Measurements from ENCODE around the gene ZCCHC24.
"Not testable (repeated sequence)": the region's sequence is repeated elsewhere in the genome, so short reads cannot be mapped to it uniquely, and the experiment has no call there.

ZCCHC24 gene

DNA sequence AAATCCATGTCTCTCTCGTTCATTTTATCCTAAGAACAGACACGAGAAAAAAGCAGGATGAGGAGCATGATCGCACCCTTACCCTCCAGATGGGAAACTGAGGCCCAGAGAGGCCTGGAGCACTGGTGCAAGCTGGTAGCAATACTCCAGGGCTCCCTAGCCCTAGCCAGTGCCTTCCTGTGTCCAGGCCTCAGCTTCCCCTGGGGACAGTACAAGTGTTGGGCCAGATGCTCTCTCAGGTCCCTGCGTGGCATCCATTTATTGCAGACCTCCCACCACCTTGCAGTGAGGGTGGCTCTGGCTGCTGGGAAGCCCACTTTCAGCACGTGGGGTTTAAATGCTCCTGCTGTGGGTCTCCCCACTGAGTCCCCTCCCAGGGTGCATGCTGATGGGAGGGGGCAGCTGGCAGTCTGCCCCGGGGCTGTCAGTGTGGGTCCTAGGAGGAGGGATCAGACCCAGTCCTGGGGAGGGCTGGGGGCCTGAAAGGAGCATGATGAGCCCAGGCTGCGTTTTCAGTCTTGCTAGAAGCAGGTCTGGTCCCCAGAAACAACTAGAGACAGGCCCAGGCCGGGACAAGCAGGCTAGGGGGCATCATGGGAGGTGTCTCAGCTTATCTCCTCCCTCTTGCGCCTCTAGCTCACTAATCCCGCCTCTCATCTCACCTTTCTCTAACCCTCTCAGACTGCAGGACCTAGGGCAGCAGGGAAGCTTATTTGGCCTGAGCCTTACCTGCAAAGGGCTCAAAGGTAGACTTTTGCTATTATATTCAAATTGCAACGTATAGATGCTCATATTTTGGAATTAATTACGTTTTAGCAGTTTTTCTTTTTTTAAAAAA, 98.8 kb downstream of the ZCCHC24 start:
- no peak for DNase-seq (ENCODE audit: low read depth in 2 of 2)

GRCh38 chr10:79346012-79346340, 99.4 kb downstream of the ZCCHC24 start:
- DNase-seq (ENCODE audit: low read depth in 2 of 2) = no peak

DNA sequence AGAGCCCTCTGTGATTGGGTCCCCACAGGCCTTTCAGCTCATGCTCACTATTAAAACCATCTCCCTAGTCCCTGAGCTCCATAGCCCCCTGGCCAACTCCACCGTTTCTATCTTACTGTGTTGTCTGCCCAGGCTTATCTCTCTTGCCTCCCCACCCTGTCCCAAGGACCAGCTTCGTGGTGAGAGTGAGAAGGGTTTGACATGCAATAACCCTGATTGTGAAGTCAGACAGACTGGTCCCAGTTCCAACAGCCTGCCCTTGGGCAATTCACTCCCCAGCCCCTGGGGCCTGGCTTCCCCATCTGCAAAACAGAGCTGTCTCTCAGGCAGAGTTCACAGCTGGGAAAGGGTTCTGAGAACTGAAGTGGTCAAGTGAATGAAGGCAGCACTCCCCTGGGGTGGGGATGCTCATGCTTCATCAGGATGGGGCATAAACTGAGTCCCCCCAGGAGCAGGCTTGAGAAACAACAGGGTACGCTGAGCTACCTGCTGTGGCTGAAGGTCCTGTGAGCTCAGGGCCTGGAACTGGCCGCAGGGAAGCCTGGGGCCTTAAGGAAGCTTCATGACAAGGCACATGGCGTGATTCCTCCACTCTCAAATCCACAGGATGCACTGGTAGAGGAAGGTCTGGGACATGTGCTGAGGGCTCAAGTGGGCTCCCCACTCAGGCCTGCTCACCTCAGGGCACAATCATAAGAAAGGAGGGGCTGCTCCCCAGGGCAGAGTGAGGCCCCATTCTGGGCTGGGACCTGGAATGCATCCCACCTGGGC, 100.0 kb downstream of the ZCCHC24 start:
- DNase-seq (ENCODE audit: low read depth in 2 of 2) = no peak

GRCh38 chr10:79344502-79345195, 100.8 kb downstream of the ZCCHC24 start:
- DNase-seq (ENCODE audit: low read depth in 2 of 2) = no peak

DNA sequence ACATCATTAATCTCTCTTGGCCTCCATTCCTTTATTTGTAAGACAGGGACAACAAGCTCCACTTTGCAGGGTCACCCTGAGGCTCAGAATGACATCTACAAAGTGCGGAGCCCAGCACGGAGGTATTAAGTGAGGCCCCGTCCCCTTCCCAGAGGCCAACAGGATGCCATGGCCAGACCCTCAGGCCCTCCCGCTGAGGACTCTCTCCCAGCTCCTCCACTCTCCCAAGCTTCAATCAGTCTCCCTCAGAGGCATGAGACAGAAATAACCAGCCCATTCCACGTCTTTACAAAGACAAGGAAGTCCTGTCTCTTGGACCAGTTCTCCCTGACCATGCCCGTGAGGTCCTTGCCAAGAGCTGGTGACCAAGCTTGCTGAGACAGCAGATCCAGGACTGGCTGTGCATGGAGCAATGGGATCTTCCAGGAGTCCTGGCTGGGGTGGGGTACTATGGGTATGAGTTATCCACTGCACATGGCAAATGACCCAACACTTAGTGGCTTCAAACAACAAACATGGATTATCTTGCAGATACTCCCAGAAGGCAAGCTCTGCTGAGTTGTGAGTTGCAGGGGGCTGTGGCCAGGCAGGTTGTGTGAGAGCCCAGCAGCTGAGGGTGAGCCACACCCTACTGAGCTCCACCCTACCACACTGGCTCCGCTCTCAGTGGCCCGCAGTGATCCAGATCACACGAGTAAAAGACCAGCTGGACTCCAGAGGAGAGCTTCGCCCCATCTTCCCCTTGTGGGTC, 102.4 kb downstream of the ZCCHC24 start:
- DNase-seq (ENCODE audit: low read depth in 2 of 2) = no peak

DNA sequence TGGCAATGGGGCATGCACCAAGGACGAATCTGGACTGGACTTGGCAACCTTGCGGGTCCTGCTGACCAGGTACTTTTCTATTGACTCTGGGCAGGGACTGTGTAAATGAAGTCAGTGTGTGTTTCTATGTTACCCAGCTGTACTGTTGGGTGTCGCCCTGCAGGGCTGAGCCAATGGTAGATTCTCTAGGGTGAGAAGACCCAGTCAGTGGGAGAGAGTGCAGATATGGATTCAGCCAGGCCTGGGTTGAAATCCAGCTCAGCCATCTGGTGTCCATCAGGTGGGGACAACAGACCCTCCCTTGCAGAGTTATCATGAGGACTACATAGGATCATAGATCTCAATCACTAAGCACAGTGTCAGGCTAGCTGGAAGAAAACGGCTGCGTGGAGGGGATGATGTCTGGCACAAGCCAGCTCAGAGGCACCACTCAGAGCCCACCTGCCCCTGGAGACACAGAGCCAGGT, 103.1 kb downstream of the ZCCHC24 start:
- no peak for DNase-seq (ENCODE audit: low read depth in 2 of 2)

GRCh38 chr10:79340646-79341244, 104.7 kb downstream of the ZCCHC24 start:
- no peak for DNase-seq (ENCODE audit: low read depth in 2 of 2)

- DNase-seq (ENCODE audit: low read depth in 2 of 2) = no peak
Observed at GRCh38 chr10:79339266-79339665, 106.2 kb downstream of the ZCCHC24 start.

DNA sequence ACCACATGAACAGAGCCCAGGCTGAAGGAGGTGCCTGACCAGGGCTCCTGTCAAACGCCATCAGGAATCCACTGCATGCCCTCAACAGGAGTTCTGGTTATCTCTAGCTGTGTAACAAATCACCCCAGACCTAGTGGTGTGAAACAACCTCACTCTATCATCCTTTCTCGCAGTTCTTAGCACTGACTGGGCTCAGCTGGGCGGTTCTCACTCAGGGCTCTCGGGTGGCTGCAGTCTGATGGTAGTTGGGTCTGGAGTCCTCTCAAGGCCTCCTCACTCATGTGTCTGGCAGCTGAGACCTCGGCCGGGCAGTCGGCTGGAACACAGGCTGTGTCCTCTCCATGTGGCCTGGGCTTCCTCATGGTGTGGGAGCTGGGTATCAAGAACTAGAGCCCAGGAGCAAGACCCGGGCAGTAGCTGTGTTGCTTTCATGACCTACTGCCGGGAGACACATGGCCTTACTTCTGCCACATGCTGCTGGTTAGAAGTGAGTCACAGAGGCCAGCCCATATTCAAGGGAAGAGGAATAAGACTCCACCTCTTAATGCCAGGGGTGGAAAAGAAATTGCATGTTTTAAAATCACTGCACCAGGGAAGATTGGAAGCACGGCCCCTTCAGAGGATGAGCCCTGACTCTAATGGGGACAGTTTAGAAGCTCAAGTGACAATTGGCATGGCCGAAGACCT, 107.5 kb downstream of the ZCCHC24 start:
- not testable (repeated sequence) for DNase-seq (ENCODE audit: low read depth in 2 of 2)

DNA sequence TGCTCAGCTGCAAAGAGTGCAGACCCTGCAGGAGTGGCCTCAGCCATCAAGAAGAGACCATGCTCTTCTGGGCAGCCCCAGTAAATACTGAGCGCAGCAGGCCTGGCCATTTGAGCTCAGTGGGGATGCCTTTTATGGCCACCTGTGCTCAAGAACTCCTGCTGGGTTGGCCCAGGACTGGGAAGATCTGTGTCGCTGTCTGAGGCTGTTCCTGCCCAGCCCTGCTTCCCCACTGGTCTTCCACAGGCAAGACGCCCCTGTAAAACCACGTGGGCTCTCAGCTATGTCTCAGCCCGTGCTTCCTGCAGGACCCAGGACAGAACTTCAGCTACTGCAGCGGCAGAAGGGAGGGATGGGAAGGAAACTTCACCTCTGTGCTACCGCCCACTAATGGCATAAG, 108.7 kb downstream of the ZCCHC24 start:
- no peak for DNase-seq (ENCODE audit: low read depth in 2 of 2)

DNA sequence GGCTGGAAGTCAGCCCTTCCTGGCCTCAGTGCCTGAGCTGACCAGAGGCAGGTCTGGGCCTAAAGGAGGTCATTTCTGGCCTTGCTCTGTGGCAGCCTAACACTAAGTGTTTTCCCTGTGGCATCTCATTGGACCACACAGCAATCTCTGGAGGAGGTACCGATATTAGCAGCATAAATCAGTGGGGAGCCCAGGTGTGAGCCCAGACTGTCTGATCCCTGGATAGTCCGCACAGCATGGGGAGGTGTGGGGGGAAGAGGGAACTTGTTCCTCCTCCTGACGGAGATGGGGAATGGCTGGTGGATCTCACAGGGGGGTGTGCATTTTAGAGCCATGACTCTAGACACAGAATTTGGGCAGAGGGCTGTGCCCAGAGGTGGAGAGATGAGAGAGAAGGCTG, 109.1 kb downstream of the ZCCHC24 start:
- no peak for DNase-seq (ENCODE audit: low read depth in 2 of 2)

DNA sequence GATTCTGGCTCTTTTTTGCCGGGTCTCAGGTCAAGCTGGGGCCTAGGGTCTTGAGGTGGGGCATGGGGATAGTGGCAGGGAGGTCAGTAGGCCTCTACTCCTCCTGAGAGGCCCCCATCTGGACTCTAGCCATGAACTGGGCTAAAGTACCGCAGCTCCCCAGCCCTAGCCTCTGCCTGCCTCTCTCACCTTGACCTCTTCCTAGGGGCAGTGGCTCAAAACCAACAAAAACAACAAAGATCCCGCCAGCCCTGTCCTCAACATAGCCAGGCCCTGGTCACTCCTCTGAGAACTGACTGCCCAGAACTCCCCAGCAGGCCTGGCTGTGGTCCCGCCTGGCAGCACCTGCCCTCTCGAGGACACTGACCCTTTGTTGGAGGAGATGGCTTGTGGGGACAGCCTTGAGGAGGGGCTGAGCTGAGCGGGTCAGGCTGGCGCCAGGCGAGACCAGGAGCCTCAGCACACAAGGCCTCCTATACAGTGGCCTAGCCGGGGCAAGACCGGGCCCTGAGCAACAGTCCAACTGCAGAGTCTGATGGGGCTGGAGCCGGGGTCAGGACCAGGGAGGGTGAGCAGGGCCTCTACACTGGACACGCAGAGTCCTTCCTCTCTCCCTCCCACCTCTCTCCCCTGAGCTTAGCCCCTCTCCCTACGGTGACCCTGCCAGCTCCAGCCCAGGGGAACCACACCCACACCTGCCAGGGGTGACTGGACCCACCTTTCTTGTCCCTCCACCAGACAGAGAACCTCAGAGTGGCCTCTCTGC, 109.8 kb downstream of the ZCCHC24 start:
- no peak for DNase-seq (ENCODE audit: low read depth in 2 of 2)

GRCh38 chr10:79335094-79335469, 110.3 kb downstream of the ZCCHC24 start:
- DNase-seq (ENCODE audit: low read depth in 2 of 2) = no peak

GRCh38 chr10:79334573-79334972, 110.9 kb downstream of the ZCCHC24 start:
- no peak for DNase-seq (ENCODE audit: low read depth in 2 of 2)

DNA sequence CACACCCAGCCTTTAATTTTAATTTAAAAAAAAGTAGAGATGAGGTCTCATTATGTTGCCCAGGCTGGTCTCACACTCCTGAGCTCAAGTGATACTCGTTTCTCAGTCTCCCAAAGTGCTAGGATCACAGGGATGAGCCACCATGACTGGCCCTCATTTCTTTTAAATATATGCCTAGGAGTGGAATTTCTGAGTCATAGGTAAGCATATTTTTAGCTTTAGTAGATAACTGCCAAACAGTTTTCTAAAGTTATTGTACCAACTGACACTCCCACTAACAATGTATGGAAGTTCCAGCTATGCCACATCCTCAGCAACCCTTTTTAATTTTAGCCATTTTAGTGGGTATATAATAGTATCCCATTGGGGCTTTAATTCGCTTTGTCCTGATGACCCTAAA, 111.9 kb downstream of the ZCCHC24 start:
- no peak for DNase-seq (ENCODE audit: low read depth in 2 of 2)

- DNase-seq (ENCODE audit: low read depth in 2 of 2) = not testable (repeated sequence)
Observed at GRCh38 chr10:79332610-79333315, 112.7 kb downstream of the ZCCHC24 start.
